CD4-positive, alpha-beta T cell (primary cell): ENCODE measurements around the gene SLC37A1. TPM values are rescaled to one million over a fixed set of nuclear protein-coding genes. Genes with fewer than 3 reads are reported as not detected.

Experiments used
- ATAC-seq: fragments of 200-7000 bp; cut with Tn5 transposase; one replicate; pipeline ENCODE4 v1.10.0; 2022; ENCODE audit warnings: mild to moderate bottlenecking; ENCODE audit not compliant: poor library complexity
- CTCF ChIA-PET: fragments of 350-600 bp; sonication (Branson Sonifier 250); formaldehyde crosslinking; loops from one replicate; lab custom pipeline; 2021; ENCODE audit warnings: antibody characterized with exemption, inconsistent platforms; lab: Charles Lee
- POLR2A ChIA-PET: fragments of 350-600 bp; sonication (Branson Sonifier 250); formaldehyde crosslinking; loops from one replicate; lab custom pipeline; 2021; ENCODE audit warnings: antibody characterized with exemption, inconsistent platforms; lab: Charles Lee
- DNase-seq, 14 experiments: peaks; one replicate each; pipeline ENCODE4 v3.0.0-alpha.2; 2013 to 2020; ENCODE audit warnings: mixed read lengths in 2 of 14
- H3K27ac ChIP-seq, 2 donors: one replicate each; pipeline versions ENCODE4 v1.5.1 to v1.7.0; 2013; ENCODE audit warnings: low read length in 2 of 2, low read depth in 1 of 2, mild to moderate bottlenecking in 1 of 2
- H3K27me3 ChIP-seq, 2 experiments: 1 replicate in 1 of 2; 2 replicates in 1 of 2; pipeline versions ENCODE4 v1.6.1 to v1.7.0; 2013; ENCODE audit warnings: low read length in 2 of 2, control low read depth in 1 of 2, mild to moderate bottlenecking in 1 of 2, moderate library complexity in 1 of 2; ENCODE audit not compliant: insufficient read depth in 2 of 2, control insufficient read depth in 1 of 2
- H3K36me3 ChIP-seq: one replicate; pipeline ENCODE4 v1.6.1; 2013; ENCODE audit warnings: low read length, control low read depth; ENCODE audit not compliant: insufficient read depth
- H3K4me1 ChIP-seq: one replicate; pipeline ENCODE4 v1.6.1; 2013; ENCODE audit warnings: low read length, control low read depth; ENCODE audit not compliant: insufficient read depth
- H3K4me3 ChIP-seq: one replicate; pipeline ENCODE4 v1.5.1; 2013; ENCODE audit warnings: mild to moderate bottlenecking, low read length, moderate library complexity
- H3K9me3 ChIP-seq, 2 experiments: 1 replicate in 1 of 2; 2 replicates in 1 of 2; pipeline versions ENCODE4 v1.6.1 to v1.7.0; 2013; ENCODE audit warnings: low read length in 2 of 2, mild to moderate bottlenecking in 2 of 2, control low read depth in 1 of 2, moderate library complexity in 1 of 2; ENCODE audit not compliant: control insufficient read depth in 1 of 2, insufficient read depth in 1 of 2
- H3K27ac Mint-ChIP-seq: one replicate; pipeline ENCODE4 v1.8.0; 2020; ENCODE audit warnings: mixed read lengths
- H3K27me3 Mint-ChIP-seq: one replicate; pipeline ENCODE4 v1.8.0; 2021; ENCODE audit warnings: mixed read lengths
- H3K36me3 Mint-ChIP-seq: one replicate; pipeline ENCODE4 v1.8.0; 2021; ENCODE audit warnings: low read depth, mixed read lengths
- H3K4me1 Mint-ChIP-seq: one replicate; pipeline ENCODE4 v1.8.0; 2021; ENCODE audit warnings: low read depth, mixed read lengths
- H3K4me3 Mint-ChIP-seq: one replicate; pipeline ENCODE4 v1.8.0; 2020; ENCODE audit warnings: mild to moderate bottlenecking, mixed read lengths
- H3K9me3 Mint-ChIP-seq: one replicate; pipeline ENCODE4 v1.8.0; 2020; ENCODE audit warnings: mixed read lengths
- CTCF ChIP-seq: fragments of 200-600 bp; IDR thresholded peaks from one replicate; pipeline ENCODE4 v1.8.0; 2022; ENCODE audit warnings: antibody characterized with exemption, mild to moderate bottlenecking
- intact Hi-C, 2 experiments: fragments of 100-400 bp; cut with DNase I in 1 of 2; cut with micrococcal nuclease in 1 of 2; formaldehyde crosslinking; loops; one replicate each; pipeline versions ENCODE4 v1.15.1 to v1.9.0; 2023 to 2025; cut with DNase I, micrococcal nuclease
- total RNA-seq, 174 experiments: library from RNA in 2 of 174; stranded (reverse) in 2 of 174; gene quantifications; one replicate each; pipeline ENCODE4 v1.2.3 and lab custom pipeline; 2021 to 2026

SLC37A1 gene
- total RNA-seq, 2 experiments from 2014 or later: 16.4 to 16.7 TPM

DNA sequence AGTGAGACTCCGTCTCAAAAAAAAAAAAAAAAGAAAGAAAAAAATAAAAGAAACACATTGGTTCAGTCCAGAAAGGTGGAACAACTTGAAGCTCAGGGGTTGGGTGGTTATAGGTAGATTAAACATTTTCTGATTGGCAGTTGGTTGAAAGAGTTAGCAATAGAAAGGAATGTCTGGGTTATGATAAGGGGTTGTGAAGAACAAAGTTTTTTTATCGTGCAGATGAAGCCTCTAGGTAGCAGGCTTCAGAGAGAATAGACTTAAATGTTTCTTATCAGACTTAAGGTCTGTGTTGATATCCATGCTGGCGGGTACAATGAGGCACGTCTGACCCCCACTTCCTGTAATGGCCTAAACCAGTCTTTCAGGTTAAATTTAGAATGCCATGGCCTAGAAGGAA lies 94.8 kb downstream of the SLC37A1 start:
- peaks cover 3% of the 10 kb centered on the region for H3K4me1 ChIP-seq
- no peaks in the 10 kb centered on the region for H3K36me3 ChIP-seq
- no peak overlapping the region for H3K27ac Mint-ChIP-seq
- peaks cover 5% of the 10 kb centered on the region for H3K36me3 Mint-ChIP-seq
- intact Hi-C loops: no loop called here
- no peak for ATAC-seq
- ChIA-PET POLR2A (no interaction called here), CTCF (interaction anchor here (0.7 kb wide), 2 partner anchors 32 to 179 kb away, joined by 3 read pairs; no protein-coding TSS in a partner anchor)
- H3K9me3 Mint-ChIP-seq: peaks cover 9% of the 10 kb centered on the region
- TF ChIP-seq CTCF: no peak
- no peak for DNase-seq
- no peak overlapping the region for H3K4me3 Mint-ChIP-seq
- no peak overlapping the region for H3K27ac ChIP-seq
- no peaks in the 10 kb centered on the region for H3K27me3 Mint-ChIP-seq
- H3K9me3 ChIP-seq: peaks cover 21 to 27% of the 10 kb centered on the region in 2 experiments
- no peaks in the 10 kb centered on the region for H3K27me3 ChIP-seq
- H3K4me1 Mint-ChIP-seq: peaks cover 9% of the 10 kb centered on the region
- H3K4me3 ChIP-seq: no peak overlapping the region

DNA sequence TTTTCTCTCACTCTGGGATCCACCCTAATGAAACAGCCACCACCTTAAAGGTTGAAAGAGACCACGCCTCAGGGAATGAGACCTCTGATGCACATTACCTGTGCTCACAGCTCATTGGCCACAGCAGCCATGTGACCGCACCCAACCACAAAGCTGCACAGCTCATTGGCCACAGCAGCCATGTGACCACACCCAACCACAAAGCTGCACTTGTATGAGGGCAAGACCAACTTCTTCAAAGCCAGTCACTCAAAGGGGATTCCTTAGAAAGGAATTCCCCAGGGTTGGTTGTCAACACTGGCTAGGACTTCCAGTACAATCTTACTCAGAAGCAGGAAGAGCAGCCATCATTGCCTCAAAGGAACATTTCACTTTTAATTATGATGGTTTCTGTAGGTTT lies 96.2 kb downstream of the SLC37A1 start:
- Histone ChIP-seq H3K4me1 (peaks cover 16% of the 10 kb centered on the region), H3K36me3 (no peaks in the 10 kb centered on the region), H3K27ac (no peak overlapping the region), H3K9me3 (peaks cover 14 to 20% of the 10 kb centered on the region in 2 experiments), H3K4me3 (no peak overlapping the region), H3K27me3 (no peaks in the 10 kb centered on the region)
- no peaks in the 10 kb centered on the region for H3K27me3 Mint-ChIP-seq
- H3K9me3 Mint-ChIP-seq: peaks cover 9% of the 10 kb centered on the region
- ChIA-PET POLR2A (interaction anchor here (1.6 kb wide), 1 partner anchor 283 kb away, joined by 3 read pairs; the partner anchor contains the start of gene NDUFV3), CTCF (interaction anchor here (1.2 kb wide), 1 partner anchor 17 kb away, joined by 4 read pairs; no protein-coding TSS in a partner anchor)
- no peak overlapping the region for H3K4me3 Mint-ChIP-seq
- intact Hi-C loops: loop anchor here in 1 of 2 experiments (5.0 kb wide), 1 partner anchor 207 kb away; no protein-coding TSS in a partner anchor
- peaks cover 9% of the 10 kb centered on the region for H3K4me1 Mint-ChIP-seq
- ATAC-seq: peak; percentile 29
- H3K27ac Mint-ChIP-seq: no peak overlapping the region
- DNase-seq: peak in 5 of 14 experiments; percentile 29 to 87 (median 36)
- TF ChIP-seq CTCF: no peak
- H3K36me3 Mint-ChIP-seq: peaks cover 5% of the 10 kb centered on the region

- no peak for DNase-seq
- Histone ChIP-seq H3K4me1 (peaks cover 36% of the 10 kb centered on the region), H3K27ac (no peak overlapping the region), H3K9me3 (peaks cover 10 to 13% of the 10 kb centered on the region in 2 experiments), H3K27me3 (no peaks in the 10 kb centered on the region), H3K4me3 (no peak overlapping the region), H3K36me3 (no peaks in the 10 kb centered on the region)
- ChIA-PET POLR2A (no interaction called here), CTCF (no interaction called here)
- no peak for ATAC-seq
- TF ChIP-seq CTCF: no peak
- no peaks in the 10 kb centered on the region for H3K9me3 Mint-ChIP-seq
- intact Hi-C loops: loop anchor here in 1 of 2 experiments (5.0 kb wide), 1 partner anchor 205 kb away; no protein-coding TSS in a partner anchor
- peaks cover 9% of the 10 kb centered on the region for H3K4me1 Mint-ChIP-seq
- no peak overlapping the region for H3K27ac Mint-ChIP-seq
- no peaks in the 10 kb centered on the region for H3K36me3 Mint-ChIP-seq
- no peaks in the 10 kb centered on the region for H3K27me3 Mint-ChIP-seq
- H3K4me3 Mint-ChIP-seq: no peak overlapping the region
Measured at GRCh38 chr21:42611852-42612251, 98.2 kb downstream of the SLC37A1 start.
